GM12874 (cell line): ENCODE data around the gene EHMT1.

ENCODE experiments used
- TF ChIP-seq, protein P1 (sequence below): IDR thresholded peaks from 2 replicates; pipeline ENCODE4 v1.5.1; 2011; ENCODE audit warnings: low read depth, mild to moderate bottlenecking, control low read depth, low read length, moderate library complexity; ENCODE audit not compliant: insufficient read depth

Gene EHMT1

GRCh38 chr9:137786511-137786920 lies 167.7 kb downstream of the EHMT1 start:
- TF ChIP-seq, protein P1, sequence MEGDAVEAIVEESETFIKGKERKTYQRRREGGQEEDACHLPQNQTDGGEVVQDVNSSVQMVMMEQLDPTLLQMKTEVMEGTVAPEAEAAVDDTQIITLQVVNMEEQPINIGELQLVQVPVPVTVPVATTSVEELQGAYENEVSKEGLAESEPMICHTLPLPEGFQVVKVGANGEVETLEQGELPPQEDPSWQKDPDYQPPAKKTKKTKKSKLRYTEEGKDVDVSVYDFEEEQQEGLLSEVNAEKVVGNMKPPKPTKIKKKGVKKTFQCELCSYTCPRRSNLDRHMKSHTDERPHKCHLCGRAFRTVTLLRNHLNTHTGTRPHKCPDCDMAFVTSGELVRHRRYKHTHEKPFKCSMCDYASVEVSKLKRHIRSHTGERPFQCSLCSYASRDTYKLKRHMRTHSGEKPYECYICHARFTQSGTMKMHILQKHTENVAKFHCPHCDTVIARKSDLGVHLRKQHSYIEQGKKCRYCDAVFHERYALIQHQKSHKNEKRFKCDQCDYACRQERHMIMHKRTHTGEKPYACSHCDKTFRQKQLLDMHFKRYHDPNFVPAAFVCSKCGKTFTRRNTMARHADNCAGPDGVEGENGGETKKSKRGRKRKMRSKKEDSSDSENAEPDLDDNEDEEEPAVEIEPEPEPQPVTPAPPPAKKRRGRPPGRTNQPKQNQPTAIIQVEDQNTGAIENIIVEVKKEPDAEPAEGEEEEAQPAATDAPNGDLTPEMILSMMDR = no peak

- TF ChIP-seq, protein P1 = no peak
Observed at GRCh38 chr9:137787381-137787780, 168.6 kb downstream of the EHMT1 start.

GRCh38 chr9:137787786-137788505 lies 169.1 kb downstream of the EHMT1 start:
- TF ChIP-seq, protein P1 = no peak

GRCh38 chr9:137788561-137789294 lies 169.9 kb downstream of the EHMT1 start:
- TF ChIP-seq, protein P1 = no peak

GRCh38 chr9:137789295-137789895 lies 170.6 kb downstream of the EHMT1 start:
- TF ChIP-seq, protein P1 = no peak

GRCh38 chr9:137791947-137792346 lies 173.1 kb downstream of the EHMT1 start:
- TF ChIP-seq, protein P1 = no peak

DNA sequence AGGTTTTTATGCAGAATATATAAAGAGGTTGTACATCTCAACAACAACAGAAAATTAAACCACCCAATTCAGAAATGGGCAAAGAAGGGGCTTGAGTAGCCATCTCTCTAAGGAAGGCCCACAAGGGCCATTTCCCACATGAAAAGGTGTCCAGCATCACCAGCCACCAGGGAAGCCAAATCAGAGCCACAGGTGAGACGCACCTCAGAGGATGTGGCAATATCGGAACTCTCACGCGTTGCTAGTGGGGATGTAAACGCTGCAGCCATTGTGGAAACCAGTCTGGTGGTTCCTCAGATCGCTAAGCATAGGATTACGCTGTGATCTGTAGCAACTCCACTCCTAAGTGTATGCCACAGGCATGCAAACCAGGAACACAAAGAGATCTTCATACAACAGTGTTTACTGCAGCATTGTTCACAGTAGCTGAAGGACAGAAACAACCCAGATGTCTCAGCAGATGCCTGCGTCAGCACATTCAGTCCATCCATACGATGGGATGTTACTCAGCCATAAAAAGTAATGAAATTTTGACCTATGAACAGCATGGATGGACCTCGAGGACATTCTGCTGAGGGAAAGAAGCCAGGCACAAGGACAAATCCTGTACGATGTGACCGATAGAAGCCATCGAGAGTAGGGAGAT lies 174.5 kb downstream of the EHMT1 start:
- TF ChIP-seq, protein P1 = no peak
